GM12865 (cell line): ENCODE results near the gene NCCRP1.

Experiments
- DNase-seq: peaks from one replicate; pipeline ENCODE4 v3.0.0; 2010; ENCODE audit warnings: low read depth
- H3K4me3 ChIP-seq: 2 replicates; pipeline ENCODE4 v1.5.1; 2011; ENCODE audit warnings: mild to moderate bottlenecking, low read depth, low read length, control low read depth
- TF ChIP-seq, protein P1 (sequence below): IDR thresholded peaks from 2 replicates; pipeline ENCODE4 v1.5.1; 2011; ENCODE audit warnings: low read length, control low read depth, low read depth, inconsistent platforms; ENCODE audit not compliant: insufficient read depth; ENCODE audit errors: missing control alignments

NCCRP1 gene

DNA sequence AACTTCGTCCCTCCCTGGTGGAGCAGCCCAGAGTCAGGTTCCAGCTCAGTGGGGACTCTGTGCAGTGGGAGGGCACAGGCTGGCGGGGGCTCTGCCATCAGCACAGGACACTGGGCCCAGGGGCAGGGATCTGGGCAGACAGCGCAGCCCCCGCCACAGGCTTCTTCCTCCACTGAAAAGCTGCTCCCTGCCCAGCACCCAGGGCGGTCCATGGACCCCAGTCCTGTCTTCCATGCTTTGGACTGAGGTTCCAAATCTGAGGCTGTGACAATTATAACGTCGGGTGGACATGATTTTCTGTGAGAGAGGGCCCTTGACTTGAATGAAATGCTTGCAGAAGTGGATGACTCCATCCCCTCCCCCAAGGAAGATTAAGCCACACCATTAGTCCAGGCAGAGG, 21.2 kb upstream of the NCCRP1 start:
- TF ChIP-seq, protein P1, sequence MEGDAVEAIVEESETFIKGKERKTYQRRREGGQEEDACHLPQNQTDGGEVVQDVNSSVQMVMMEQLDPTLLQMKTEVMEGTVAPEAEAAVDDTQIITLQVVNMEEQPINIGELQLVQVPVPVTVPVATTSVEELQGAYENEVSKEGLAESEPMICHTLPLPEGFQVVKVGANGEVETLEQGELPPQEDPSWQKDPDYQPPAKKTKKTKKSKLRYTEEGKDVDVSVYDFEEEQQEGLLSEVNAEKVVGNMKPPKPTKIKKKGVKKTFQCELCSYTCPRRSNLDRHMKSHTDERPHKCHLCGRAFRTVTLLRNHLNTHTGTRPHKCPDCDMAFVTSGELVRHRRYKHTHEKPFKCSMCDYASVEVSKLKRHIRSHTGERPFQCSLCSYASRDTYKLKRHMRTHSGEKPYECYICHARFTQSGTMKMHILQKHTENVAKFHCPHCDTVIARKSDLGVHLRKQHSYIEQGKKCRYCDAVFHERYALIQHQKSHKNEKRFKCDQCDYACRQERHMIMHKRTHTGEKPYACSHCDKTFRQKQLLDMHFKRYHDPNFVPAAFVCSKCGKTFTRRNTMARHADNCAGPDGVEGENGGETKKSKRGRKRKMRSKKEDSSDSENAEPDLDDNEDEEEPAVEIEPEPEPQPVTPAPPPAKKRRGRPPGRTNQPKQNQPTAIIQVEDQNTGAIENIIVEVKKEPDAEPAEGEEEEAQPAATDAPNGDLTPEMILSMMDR, result no peak
- no peak for DNase-seq
- H3K4me3 ChIP-seq, result no peak overlapping the region

DNA sequence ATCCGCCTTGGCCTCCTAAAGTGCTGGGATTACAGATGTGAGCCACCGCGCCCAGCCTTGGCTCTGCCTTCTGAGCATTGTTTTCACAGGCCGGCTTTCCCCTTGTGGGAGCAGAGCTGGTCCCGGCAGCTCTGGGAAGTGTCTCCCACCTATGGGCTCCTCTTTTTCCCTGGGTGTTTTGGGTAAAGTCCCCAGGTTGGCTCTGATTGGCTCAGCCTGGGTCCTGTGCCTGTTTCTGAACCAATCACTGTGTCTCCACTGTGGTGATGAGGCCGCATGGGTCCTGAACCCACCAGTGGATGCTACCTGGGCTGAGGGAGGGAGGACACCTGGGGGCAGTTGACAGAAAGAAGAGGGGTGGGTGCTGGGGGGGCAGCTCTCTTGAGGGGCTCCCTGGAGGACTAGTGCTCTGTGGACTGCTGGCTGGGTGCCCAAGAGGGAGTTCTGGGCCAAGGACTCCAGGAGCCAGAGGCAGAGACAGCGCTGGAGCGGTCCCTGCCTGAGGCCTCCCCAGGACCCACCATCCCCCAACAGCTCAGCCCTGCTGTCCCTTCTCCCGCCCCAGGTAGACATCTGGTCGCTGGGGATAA, 19.6 kb upstream of the NCCRP1 start:
- DNase-seq, result no peak
- TF ChIP-seq, protein P1, result no peak
- no peak overlapping the region for H3K4me3 ChIP-seq

DNA sequence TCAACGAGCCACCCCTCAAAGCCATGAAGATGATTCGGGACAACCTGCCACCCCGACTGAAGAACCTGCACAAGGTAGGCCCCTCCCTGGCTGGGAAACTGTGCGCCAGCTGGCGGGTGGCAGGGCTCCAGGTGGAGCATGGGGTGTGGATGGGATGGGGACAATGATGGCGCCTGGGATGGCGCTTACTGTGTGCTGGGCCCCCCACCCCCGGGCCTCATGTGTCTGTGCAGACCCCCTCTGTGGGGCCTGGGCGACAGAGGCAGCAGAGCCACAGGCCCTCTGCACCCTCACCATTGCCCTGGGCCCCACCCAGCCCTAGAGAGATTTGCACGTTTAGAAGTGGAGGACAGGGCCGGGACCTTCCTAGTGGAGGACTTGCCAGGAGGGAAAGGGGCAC, 19.0 kb upstream of the NCCRP1 start:
- DNase-seq, result no peak
- no peak overlapping the region for H3K4me3 ChIP-seq
- TF ChIP-seq, protein P1, result no peak

DNA sequence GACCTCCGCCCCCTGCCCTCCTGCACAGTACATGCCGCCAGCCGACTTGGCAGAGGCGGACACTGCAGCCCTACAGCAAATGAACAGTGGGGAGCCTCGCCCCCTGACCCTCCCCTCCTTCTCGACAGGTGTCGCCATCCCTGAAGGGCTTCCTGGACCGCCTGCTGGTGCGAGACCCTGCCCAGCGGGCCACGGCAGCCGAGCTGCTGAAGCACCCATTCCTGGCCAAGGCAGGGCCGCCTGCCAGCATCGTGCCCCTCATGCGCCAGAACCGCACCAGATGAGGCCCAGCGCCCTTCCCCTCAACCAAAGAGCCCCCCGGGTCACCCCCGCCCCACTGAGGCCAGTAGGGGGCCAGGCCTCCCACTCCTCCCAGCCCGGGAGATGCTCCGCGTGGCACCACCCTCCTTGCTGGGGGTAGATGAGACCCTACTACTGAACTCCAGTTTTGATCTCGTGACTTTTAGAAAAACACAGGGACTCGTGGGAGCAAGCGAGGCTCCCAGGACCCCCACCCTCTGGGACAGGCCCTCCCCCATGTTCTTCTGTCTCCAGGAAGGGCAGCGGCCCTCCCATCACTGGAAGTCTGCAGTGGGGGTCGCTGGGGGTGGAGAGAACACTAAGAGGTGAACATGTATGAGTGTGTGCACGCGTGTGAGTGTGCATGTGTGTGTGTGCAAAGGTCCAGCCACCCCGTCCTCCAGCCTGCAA, 18.3 kb upstream of the NCCRP1 start:
- H3K4me3 ChIP-seq, result no peak overlapping the region
- TF ChIP-seq, protein P1, result no peak
- DNase-seq, result no peak

DNA sequence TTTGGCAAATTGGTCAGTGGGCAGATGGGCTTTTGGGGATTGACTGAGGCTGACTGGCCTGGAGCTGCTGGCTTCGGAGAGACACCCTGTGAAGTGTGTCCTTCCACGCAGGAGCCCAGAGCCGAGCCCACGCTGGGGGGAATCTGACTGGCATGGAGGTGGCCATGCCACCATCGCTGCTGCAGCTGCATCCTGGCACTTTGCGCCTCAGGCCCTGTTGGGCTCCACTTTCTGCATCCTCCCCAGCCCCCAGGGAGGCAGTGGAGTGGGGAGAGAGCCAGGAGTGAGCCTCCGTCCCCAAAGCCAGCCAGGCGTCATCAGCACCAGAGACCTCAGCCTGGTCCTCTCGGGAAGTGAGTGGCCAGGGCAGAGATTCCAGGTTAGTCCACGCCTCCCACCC, 17.0 kb upstream of the NCCRP1 start:
- TF ChIP-seq, protein P1, result no peak

DNA sequence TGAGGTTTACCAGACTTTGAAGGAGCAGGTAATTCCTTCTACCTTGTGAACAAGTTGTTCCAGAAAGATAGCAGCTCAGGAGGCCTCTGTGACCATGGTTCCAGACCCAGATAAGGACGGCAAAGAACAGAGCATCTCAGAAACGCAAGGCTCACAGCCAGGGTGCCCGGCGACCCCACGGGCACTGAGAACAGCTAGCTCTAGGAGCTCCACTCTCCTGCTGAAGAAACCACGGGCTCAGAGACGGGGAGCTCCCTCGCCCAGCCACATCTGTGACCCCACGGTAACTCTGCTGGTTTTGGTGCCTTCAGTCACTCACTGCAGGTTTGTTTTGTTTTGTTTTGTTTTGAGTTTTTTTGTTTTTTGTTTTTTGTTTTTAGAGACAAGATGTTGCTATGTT, 16.0 kb upstream of the NCCRP1 start:
- TF ChIP-seq, protein P1, result no peak
- DNase-seq, result no peak
- no peak overlapping the region for H3K4me3 ChIP-seq

More for the DNA sequence above, 17.0 kb upstream of the NCCRP1 start:
- H3K4me3 ChIP-seq, result no peak overlapping the region
- DNase-seq, result no peak

DNA sequence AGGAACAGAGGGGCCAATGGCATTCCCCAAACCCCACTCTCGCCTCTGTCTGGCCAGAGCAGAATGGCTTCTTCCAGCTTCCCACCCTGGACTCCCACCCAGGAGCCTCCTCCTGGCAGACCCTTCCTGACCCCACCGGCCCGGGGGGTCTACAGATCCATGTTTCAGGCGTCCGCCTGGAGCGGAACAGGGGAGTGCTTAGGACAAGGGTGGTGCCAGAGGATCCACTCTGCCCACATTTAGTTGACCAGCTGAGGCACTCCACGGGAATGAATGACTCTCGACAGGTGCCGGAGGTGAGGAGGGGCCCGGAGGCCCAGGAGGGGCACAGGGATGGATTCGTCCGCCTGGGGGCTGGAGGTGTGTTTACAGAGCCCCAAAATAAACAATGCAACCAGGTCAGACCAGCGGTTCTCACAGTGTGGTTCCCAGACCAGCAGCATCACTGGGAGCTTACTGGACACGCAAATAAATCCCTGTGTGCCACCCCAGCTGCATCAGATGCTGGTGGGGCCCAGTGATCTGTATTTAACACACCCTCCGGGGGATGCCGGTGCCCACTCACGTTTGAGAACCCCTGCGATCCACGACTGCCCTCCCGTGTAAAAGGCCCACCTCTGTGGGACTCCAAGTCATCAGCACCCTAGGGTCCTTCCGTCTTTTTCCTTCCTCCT, 15.1 kb upstream of the NCCRP1 start:
- no peak for DNase-seq
- TF ChIP-seq, protein P1, result no peak
- H3K4me3 ChIP-seq, result no peak overlapping the region
